HepG2 (cell line): ENCODE results near the gene ZNF341. TPM values are rescaled to one million over a fixed set of nuclear protein-coding genes. Genes with fewer than 3 reads are reported as not detected.

ENCODE experiments used
- KLF16 ChIP-seq, 2 experiments: sonication (generic) in 1 of 2; formaldehyde crosslinking in 1 of 2; IDR thresholded peaks; 2 replicates each; pipeline versions ENCODE4 v1.6.1 to v1.8.0; 2016 to 2023; ENCODE audit warnings: missing genetic modification reagents in 2 of 2, missing compliant biosample characterization in 1 of 2
- MATR3 ChIP-seq: sonication (generic); formaldehyde crosslinking; IDR thresholded peaks from 2 replicates; pipeline ENCODE4 v1.4.0; 2020; ENCODE audit warnings: missing genetic modification reagents
- NCOA2 ChIP-seq: sonication (generic); formaldehyde crosslinking; IDR thresholded peaks from 2 replicates; pipeline ENCODE4 v1.8.0; 2022; ENCODE audit warnings: inconsistent platforms
- PHF8 ChIP-seq: sonication (generic); formaldehyde crosslinking; IDR thresholded peaks from 2 replicates; pipeline ENCODE4 v1.5.0; 2020; ENCODE audit warnings: missing genetic modification reagents
- POLR2A ChIP-seq, 2 experiments: IDR thresholded peaks; 2 replicates each; pipeline ENCODE4 v1.6.1; 2011; ENCODE audit warnings: low read depth in 2 of 2, low read length in 2 of 2, mild to moderate bottlenecking in 1 of 2, moderate library complexity in 1 of 2; ENCODE audit not compliant: insufficient read depth in 1 of 2
- POLR2G ChIP-seq: fragments of 200-400 bp; formaldehyde crosslinking; IDR thresholded peaks from 2 replicates; pipeline ENCODE4 v1.6.1; 2018; ENCODE audit warnings: mild to moderate bottlenecking, low read depth, low read length, moderate library complexity
- TBL1XR1 ChIP-seq: fragments of 150-350 bp; IDR thresholded peaks from 2 replicates; pipeline ENCODE4 v1.6.1; 2014; ENCODE audit warnings: borderline replicate concordance, low read length; ENCODE audit not compliant: partially characterized antibody
- TIGD3 ChIP-seq: sonication (generic); formaldehyde crosslinking; IDR thresholded peaks from 2 replicates; pipeline ENCODE4 v1.5.1; 2020; ENCODE audit warnings: mild to moderate bottlenecking, missing genetic modification reagents, borderline replicate concordance
- ZFP36 ChIP-seq: fragments of 150-350 bp; IDR thresholded peaks from 2 replicates; pipeline ENCODE4 v1.6.1; 2018; ENCODE audit warnings: borderline replicate concordance, low read length, low read depth; ENCODE audit not compliant: partially characterized antibody
- ZNF275 ChIP-seq: sonication (generic); formaldehyde crosslinking; IDR thresholded peaks from 2 replicates; pipeline ENCODE4 v1.8.0; 2022; ENCODE audit warnings: missing genetic modification reagents, mild to moderate bottlenecking, inconsistent platforms, borderline replicate concordance
- ZNF318 ChIP-seq: sonication (generic); formaldehyde crosslinking; IDR thresholded peaks from 2 replicates; pipeline ENCODE4 v1.4.0; 2020; ENCODE audit warnings: mild to moderate bottlenecking, missing genetic modification reagents
- ZNF850 ChIP-seq: sonication (generic); formaldehyde crosslinking; conservative IDR thresholded peaks from 2 replicates; pipeline ENCODE4 v1.9.0; 2021; ENCODE audit warnings: mild to moderate bottlenecking, missing genetic modification reagents
- polyA plus RNA-seq, 8 experiments: library from polyadenylated mRNA; depleted of rRNA in 3 of 8; stranded (reverse) in 7 of 8; unstranded in 1 of 8; fragments of >200 nt; fragmentation: Illumina TruSeq in 4 of 8; extraction: Trizol in 4 of 8; gene quantifications; 2 replicates each; pipeline versions ENCODE4 v1.2.1 to v1.2.3, GENCODE V29; 2011 to 2016; ENCODE audit warnings: low read depth in 4 of 8, missing spikeins in 1 of 8, mixed read lengths in 1 of 8; ENCODE audit not compliant: insufficient read depth in 1 of 8
- total RNA-seq, 5 experiments: library from RNA; depleted of rRNA; stranded (reverse); fragments of >200 nt; fragmentation: Illumina TruSeq; extraction: Trizol; gene quantifications; 2 replicates each; pipeline ENCODE4 v1.2.3, GENCODE V29; 2016; ENCODE audit warnings: low read depth in 1 of 5
- TF ChIP-seq, protein P1 (sequence below): sonication (generic); formaldehyde crosslinking; IDR thresholded peaks from 2 replicates; pipeline ENCODE4 v1.4.0; 2020; ENCODE audit warnings: low read depth, missing genetic modification reagents

Gene ZNF341
- total and polyA plus RNA-seq, 2 of the 13 experiments (the other 11 are each of a cell fraction or from before 2014, with no cell fraction given): 1.1 to 2.2 TPM

GRCh38 chr20:33810885-33811775 lies 79.3 kb downstream of the ZNF341 start, which contains the start of gene CHMP4B (continued):
- TF ChIP-seq, protein P1, sequence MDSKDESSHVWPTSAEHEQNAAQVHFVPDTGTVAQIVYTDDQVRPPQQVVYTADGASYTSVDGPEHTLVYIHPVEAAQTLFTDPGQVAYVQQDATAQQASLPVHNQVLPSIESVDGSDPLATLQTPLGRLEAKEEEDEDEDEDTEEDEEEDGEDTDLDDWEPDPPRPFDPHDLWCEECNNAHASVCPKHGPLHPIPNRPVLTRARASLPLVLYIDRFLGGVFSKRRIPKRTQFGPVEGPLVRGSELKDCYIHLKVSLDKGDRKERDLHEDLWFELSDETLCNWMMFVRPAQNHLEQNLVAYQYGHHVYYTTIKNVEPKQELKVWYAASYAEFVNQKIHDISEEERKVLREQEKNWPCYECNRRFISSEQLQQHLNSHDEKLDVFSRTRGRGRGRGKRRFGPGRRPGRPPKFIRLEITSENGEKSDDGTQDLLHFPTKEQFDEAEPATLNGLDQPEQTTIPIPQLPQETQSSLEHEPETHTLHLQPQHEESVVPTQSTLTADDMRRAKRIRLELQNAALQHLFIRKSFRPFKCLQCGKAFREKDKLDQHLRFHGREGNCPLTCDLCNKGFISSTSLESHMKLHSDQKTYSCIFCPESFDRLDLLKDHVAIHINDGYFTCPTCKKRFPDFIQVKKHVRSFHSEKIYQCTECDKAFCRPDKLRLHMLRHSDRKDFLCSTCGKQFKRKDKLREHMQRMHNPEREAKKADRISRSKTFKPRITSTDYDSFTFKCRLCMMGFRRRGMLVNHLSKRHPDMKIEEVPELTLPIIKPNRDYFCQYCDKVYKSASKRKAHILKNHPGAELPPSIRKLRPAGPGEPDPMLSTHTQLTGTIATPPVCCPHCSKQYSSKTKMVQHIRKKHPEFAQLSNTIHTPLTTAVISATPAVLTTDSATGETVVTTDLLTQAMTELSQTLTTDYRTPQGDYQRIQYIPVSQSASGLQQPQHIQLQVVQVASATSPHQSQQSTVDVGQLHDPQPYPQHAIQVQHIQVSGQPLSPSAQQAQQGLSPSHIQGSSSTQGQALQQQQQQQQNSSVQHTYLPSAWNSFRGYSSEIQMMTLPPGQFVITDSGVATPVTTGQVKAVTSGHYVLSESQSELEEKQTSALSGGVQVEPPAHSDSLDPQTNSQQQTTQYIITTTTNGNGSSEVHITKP (CRISPR knock-in tag): peak; percentile 67; the same call in 1 of the 2 replicates
- TF ChIP-seq POLR2G: peak; percentile 84
- TF ChIP-seq ZNF850: 0 out of 2 replicates have a peak, but pooled peaks have one; percentile 15
- no peak for TF ChIP-seq ZFP36
- TF ChIP-seq MATR3 (CRISPR knock-in tag): no peak
- TF ChIP-seq TBL1XR1: peak; percentile 98
- TF ChIP-seq POLR2A (IDR thresholded peaks at IDR 0.05; ENCODE audit: insufficient read depth in 1 of 2, low read depth in 2 of 2, low read length in 2 of 2): peak; percentile 70 to 74
- TF ChIP-seq PHF8 (CRISPR knock-in tag): peak; percentile 74
- no peak for TF ChIP-seq ZNF275 (CRISPR knock-in tag)
- TF ChIP-seq ZNF318 (CRISPR knock-in tag): no peak; the same call in 1 of the 2 replicates
- TF ChIP-seq KLF16 (CRISPR knock-in tag; IDR thresholded peaks at IDR 0.05): peak in 1 of 2 experiments; percentile 93; a peak in 2 of 4 replicates
- TF ChIP-seq NCOA2 (CRISPR knock-in tag): peak; percentile 54
- no peak for TF ChIP-seq TIGD3 (CRISPR knock-in tag)
